Muscle of leg (tissue), 11 donors: ENCODE measurements around the gene TRIM38. TPM values are rescaled to one million over a fixed set of nuclear protein-coding genes. Genes with fewer than 3 reads are reported as not detected.
"Not testable (repeated sequence)": the region's sequence is repeated elsewhere in the genome, so short reads cannot be mapped to it uniquely, and the experiment has no call there.

Experiments used
- DNase-seq: peaks from one replicate; pipeline ENCODE4 v3.0.0; 2013
- H3K27ac ChIP-seq: one replicate; pipeline ENCODE4 v1.5.1; 2013; ENCODE audit warnings: mild to moderate bottlenecking, low read length, control low read depth
- H3K27me3 ChIP-seq: one replicate; pipeline ENCODE4 v1.6.1; 2013; ENCODE audit warnings: low read length; ENCODE audit not compliant: control insufficient read depth, insufficient read depth
- H3K36me3 ChIP-seq: one replicate; pipeline ENCODE4 v1.6.1; 2013; ENCODE audit warnings: low read length; ENCODE audit not compliant: control insufficient read depth, insufficient read depth
- H3K4me1 ChIP-seq: one replicate; pipeline ENCODE4 v1.6.1; 2013; ENCODE audit warnings: low read length; ENCODE audit not compliant: control insufficient read depth, insufficient read depth
- H3K4me3 ChIP-seq: one replicate; pipeline ENCODE4 v1.5.1; 2013; ENCODE audit warnings: low read length, control low read depth
- H3K9me3 ChIP-seq: replicated peaks from 2 replicates; pipeline ENCODE4 v1.6.1; 2013; ENCODE audit warnings: low read depth, low read length; ENCODE audit not compliant: control insufficient read depth
- WGBS: methylation state at CpG from one replicate; pipeline ENCODE4 v1.1.5; 2013; ENCODE audit warnings: missing lambda C conversion rate; ENCODE audit not compliant: insufficient coverage; 5-methylcytosine and 5-hydroxymethylcytosine counted together
- polyA plus RNA-seq, 8 donors: library from polyadenylated mRNA; unstranded; fragments of 120-200 nt; gene quantifications; one replicate each; pipeline versions ENCODE4 v1.2.1 to v1.2.3, GENCODE V29; 2013; ENCODE audit warnings: inconsistent platforms in 1 of 8, low replicate concordance in 1 of 8; ENCODE audit not compliant: insufficient read length in 8 of 8, insufficient read depth in 1 of 8
- total RNA-seq: library from RNA; stranded (reverse); fragments of 120-200 nt; gene quantifications from one replicate; pipeline ENCODE4 v1.2.4, GENCODE V29; 2013

The TRIM38 gene
- total and polyA plus RNA-seq, 9 donors, result 4.8 to 11.5 (median 6.2) TPM

DNA sequence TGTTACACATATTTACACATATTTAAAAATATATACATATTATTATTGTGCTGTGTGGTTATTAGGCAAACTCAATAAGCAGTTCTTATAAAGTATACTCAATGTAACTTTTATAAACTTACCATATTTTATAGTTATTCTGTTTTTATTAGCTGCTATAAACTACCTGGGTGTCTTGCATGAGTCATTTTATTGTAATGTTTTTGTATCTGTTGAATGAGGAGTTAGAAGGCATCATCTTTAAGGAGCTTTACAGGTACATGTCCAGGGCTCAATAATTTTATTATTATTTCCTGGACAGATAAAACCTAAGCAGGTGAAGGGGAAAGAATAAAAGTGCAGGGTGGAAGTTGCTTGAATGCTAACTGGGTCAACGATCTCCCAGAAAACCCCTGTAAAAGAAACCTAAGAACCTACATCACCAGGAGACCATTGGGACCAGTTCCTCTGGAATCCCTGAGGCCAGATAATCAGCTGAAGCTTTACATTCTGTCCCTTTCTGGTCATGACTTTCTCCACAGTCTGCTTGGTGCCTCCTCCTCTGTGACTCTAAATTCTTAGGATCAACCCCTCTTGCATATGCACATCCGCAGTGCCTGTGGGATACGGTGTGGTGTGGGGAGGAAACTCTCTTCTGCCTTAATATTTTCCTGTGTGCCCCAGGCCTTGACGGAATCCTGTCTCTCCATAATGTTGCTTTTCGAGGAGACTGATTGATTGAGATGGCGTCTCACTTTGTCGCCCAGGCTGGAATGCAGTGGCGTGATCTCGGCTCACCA, 38.0 kb downstream of the TRIM38 start:
- Histone ChIP-seq H3K4me3 (no peak overlapping the region), H3K9me3 (no peaks in the 10 kb centered on the region), H3K36me3 (peaks cover 3% of the 10 kb centered on the region), H3K27ac (no peak overlapping the region), H3K27me3 (no peaks in the 10 kb centered on the region), H3K4me1 (no peaks in the 10 kb centered on the region)
- WGBS, result no CpG with 5 or more reads among the region's 9 CpGs
- DNase-seq, result no peak

DNA sequence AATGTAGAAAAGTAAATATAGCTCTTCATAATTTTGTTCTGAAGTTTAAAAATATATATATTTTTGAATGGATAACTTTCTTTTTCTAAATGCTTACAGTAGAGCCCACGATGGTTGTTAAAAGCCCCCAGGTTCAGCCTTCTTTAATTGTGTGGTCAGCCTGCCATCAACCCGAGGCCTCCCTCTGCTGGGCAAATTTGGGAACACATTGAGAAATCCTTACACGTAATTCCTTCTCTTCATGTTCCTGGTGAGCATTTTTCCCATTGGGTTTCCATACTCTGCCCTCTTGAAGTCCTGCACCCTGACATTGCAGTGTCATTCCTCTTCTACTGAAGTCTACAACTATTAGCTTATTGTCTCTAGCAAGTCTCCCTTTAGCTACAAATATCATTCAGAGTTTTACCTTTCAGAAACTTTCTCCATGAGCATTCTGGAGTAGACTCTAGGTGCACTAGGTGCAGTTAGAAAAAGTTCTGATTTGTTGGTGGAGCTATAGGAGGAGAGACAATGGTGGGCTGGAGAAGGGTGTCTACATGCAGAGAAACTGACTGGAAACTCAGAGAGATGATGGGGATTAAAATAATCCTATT, 40.6 kb downstream of the TRIM38 start:
- Histone ChIP-seq H3K27ac (no peak overlapping the region), H3K4me3 (no peak overlapping the region), H3K27me3 (no peaks in the 10 kb centered on the region), H3K4me1 (no peaks in the 10 kb centered on the region), H3K36me3 (peaks cover 3% of the 10 kb centered on the region), H3K9me3 (no peaks in the 10 kb centered on the region)
- 0% methylated on average over 3 of the region's 3 CpGs for WGBS
- peak; percentile 63 for DNase-seq

GRCh38 chr6:26006086-26006939, 43.7 kb downstream of the TRIM38 start:
- Histone ChIP-seq H3K4me1 (no peaks in the 10 kb centered on the region), H3K9me3 (no peaks in the 10 kb centered on the region), H3K4me3 (no peak overlapping the region), H3K36me3 (no peaks in the 10 kb centered on the region), H3K27ac (no peak overlapping the region), H3K27me3 (no peaks in the 10 kb centered on the region)
- DNase-seq, result no peak

DNA sequence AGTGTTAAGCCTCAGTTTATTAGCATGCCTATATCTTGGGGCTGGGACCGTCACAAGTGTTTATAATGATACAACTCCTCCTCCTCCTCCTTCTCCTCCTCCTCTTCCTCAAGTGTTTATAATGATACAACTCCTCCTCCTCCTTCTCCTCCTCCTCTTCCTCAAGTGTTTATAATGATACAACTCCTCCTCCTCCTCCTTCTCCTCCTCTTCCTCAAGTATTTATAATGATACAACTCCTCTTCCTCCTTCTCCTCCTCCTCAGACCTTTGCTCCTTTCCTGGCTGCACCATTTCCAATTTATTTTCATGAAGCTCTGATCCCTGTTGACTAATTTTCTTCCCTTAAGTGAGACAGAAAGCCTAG, 44.3 kb downstream of the TRIM38 start:
- H3K36me3 ChIP-seq, DNase-seq, H3K27me3 ChIP-seq, H3K4me3 ChIP-seq, H3K4me1 ChIP-seq, H3K9me3 ChIP-seq, H3K27ac ChIP-seq: not testable (repeated sequence)
- 63% methylated on average over 1 of the region's 1 CpG for WGBS

GRCh38 chr6:26008470-26008869, 45.9 kb downstream of the TRIM38 start:
- Histone ChIP-seq H3K36me3 (no peaks in the 10 kb centered on the region), H3K4me1 (no peaks in the 10 kb centered on the region), H3K4me3 (no peak overlapping the region), H3K9me3 (no peaks in the 10 kb centered on the region), H3K27me3 (no peaks in the 10 kb centered on the region), H3K27ac (no peak overlapping the region)
- DNase-seq, result no peak
- WGBS, result 67% methylated on average over 2 of the region's 3 CpGs

DNA sequence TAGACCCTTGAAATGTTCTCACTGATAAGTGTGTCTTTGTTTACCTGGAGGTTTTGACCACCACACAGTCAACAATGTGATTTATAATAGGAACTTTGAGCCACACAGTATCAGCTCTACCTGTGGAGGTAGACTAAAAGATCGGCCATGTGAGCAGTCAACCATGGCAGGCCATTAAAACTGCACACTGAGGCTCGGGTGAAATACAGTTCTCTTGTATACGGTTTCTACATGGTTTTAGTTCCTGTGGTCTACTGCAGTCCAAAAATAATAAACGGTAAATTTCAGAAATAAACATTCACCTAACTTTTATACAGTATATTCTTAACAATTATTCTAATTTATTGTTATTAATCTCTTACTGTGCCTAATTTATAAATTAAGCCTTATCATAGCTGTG, 47.2 kb downstream of the TRIM38 start:
- Histone ChIP-seq H3K27me3 (no peaks in the 10 kb centered on the region), H3K4me3 (no peak overlapping the region), H3K9me3 (no peaks in the 10 kb centered on the region), H3K4me1 (no peaks in the 10 kb centered on the region), H3K27ac (no peak overlapping the region), H3K36me3 (no peaks in the 10 kb centered on the region)
- WGBS, result 68% methylated on average over 2 of the region's 4 CpGs
- DNase-seq, result no peak

- no peak for DNase-seq
- no CpG with 5 or more reads among the region's 2 CpGs for WGBS
- H3K9me3 ChIP-seq, result no peaks in the 10 kb centered on the region
- no peaks in the 10 kb centered on the region for H3K27me3 ChIP-seq
- no peaks in the 10 kb centered on the region for H3K36me3 ChIP-seq
- no peak overlapping the region for H3K27ac ChIP-seq
- H3K4me3 ChIP-seq, result no peak overlapping the region
- peaks cover 6% of the 10 kb centered on the region for H3K4me1 ChIP-seq
Measured at GRCh38 chr6:26012061-26012460, 49.5 kb downstream of the TRIM38 start.

DNA sequence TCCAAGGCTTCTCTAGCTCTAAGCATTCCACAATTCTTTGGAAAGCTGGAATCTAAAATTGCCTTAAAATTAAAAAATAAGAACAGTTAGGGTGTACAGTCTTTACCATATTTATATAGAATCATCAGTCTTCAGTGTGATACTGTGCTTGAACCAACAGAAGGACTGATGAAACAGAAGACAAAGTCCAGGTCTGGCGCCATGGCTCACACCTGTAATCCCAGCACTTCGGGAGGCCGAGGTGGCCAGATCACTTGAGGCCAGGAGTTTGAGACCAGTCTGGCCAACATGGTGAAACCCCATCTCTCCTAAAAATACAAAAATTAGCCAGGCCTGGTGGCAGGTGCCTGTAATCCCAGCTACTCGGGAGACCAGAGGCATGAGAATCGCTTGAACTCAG, 51.8 kb downstream of the TRIM38 start:
- H3K27me3 ChIP-seq, H3K9me3 ChIP-seq, DNase-seq, H3K27ac ChIP-seq, H3K4me3 ChIP-seq, H3K36me3 ChIP-seq: not testable (repeated sequence)
- H3K4me1 ChIP-seq, result peaks cover 15% of the 10 kb centered on the region
- 93% methylated on average over 2 of the region's 5 CpGs for WGBS

DNA sequence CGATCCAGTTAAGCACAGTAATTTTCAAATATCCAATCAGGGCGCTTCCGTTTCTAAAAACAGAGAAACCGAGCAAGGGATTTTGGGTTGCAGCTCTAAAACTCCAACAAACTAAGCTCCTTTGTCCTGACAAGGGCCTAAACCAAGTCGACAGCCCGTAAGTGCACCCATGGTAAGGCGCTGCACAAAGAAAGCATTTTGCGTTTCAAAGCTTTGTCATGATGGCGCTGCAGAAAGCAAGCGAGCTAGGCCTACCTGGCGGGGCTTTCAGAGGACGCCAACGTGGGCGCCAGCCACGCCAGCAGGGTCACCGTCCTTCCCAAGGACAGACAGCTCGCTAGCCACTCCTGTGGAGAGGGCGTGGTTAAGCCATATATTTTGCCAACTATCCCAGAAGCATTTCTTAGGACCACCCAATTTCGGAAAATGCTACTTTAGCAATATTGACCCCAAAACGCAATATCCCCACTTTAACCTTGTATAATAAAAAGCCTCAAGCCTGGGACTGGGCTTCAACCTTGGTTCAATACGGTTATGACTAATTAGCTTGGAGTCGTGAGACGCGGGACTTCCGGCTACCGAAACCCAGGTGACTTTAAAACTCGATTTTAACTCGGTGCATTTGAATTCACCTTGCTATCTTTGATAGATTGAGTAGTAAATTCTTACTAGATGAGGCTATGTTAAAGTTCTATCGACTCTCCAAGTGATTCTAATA, 53.8 kb downstream of the TRIM38 start:
- WGBS, result 10% methylated on average over 25 of the region's 29 CpGs

More for the DNA sequence above, 53.8 kb downstream of the TRIM38 start:
- Histone ChIP-seq H3K4me1 (peaks cover 22% of the 10 kb centered on the region), H3K27me3 (no peaks in the 10 kb centered on the region), H3K27ac (peak overlapping the region; percentile 87), H3K4me3 (peak overlapping the region; percentile 53), H3K9me3 (no peaks in the 10 kb centered on the region), H3K36me3 (no peaks in the 10 kb centered on the region)
- DNase-seq, result peak; percentile 89
